ENCODE results near the gene SNX10. TPM values are rescaled to one million over a fixed set of nuclear protein-coding genes. Genes with fewer than 3 reads are reported as not detected.

Gene SNX10
- total RNA-seq, 1 experiment from 2014 or later = 9.4 TPM

DNA sequence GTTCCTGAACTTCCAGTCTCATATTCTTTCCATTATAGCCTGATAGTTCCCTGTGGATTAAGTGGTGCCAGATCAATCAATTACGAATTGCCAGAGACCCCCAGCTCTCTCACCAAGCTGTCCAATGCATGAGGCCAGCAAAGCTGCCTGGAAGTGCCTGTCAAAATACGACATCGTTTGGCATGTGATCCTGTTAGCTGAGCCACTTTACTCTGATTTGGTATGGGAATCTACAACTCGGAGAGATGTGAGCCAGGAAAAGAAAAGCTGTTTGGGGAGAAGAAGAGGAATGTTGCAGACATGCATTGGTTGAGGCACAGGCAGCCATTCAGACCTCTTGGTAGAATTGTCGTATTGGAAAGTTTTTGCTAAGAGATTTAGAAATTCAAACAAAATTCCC is 3.9 kb downstream of the SNX10 start:
- Histone ChIP-seq H3K23ac (ENCODE audit: insufficient read length, low read depth, low read length) (no peak overlapping the region), H3K4me1 (ENCODE audit: insufficient read depth, low read length) (no peaks in the 10 kb centered on the region; the same call in 1 of the 2 replicates), H3K14ac (ENCODE audit: insufficient read depth, low read length) (no peak overlapping the region), H2BK120ac (ENCODE audit: low read depth, low read length, poor library complexity, severe bottlenecking) (no peak overlapping the region), H3K79me2 (ENCODE audit: insufficient read depth, low read length) (no peaks in the 10 kb centered on the region), H3K18ac (ENCODE audit: insufficient read length, low read depth, low read length) (no peak overlapping the region), H4K91ac (ENCODE audit: insufficient read length, low read depth, low read length) (no peak overlapping the region), H2AK5ac (ENCODE audit: insufficient read length, low read length) (no peak overlapping the region), H3K27me3 (ENCODE audit: insufficient read depth, low read length) (no peaks in the 10 kb centered on the region), H4K20me1 (ENCODE audit: control insufficient read depth, insufficient read depth, insufficient read length) (no peaks in the 10 kb centered on the region), H3K4me2 (ENCODE audit: insufficient read depth, insufficient read length, low read length) (no peak overlapping the region), H3K9ac (ENCODE audit: extremely low read depth, insufficient read length, low read length) (no peak overlapping the region), H3T11ph (ENCODE audit: low read length) (no peak overlapping the region), H2BK20ac (ENCODE audit: low read depth, low read length, poor library complexity, severe bottlenecking) (no peak overlapping the region), H2BK15ac (ENCODE audit: low read depth, low read length) (no peak overlapping the region), H3K4ac (ENCODE audit: low read depth, low read length) (no peak overlapping the region), H2BK5ac (ENCODE audit: insufficient read length, low read length) (no peak overlapping the region), H3K9me3 (ENCODE audit: control insufficient read depth, low read depth, low read length) (no peaks in the 10 kb centered on the region), H3K79me1 (ENCODE audit: insufficient read depth, low read depth, low read length, poor library complexity, severe bottlenecking) (no peaks in the 10 kb centered on the region), H4K8ac (replicated peaks; ENCODE audit: insufficient read length, low read depth, low read length) (no peak overlapping the region), H4K5ac (ENCODE audit: insufficient read length, low read depth, low read length) (no peak overlapping the region), H2BK12ac (ENCODE audit: insufficient read length, low read depth, low read length) (no peak overlapping the region), H2AFZ (ENCODE audit: low read length) (no peak overlapping the region), H3K23me2 (ENCODE audit: insufficient read length, low read depth, low read length, poor library complexity, severe bottlenecking) (peaks cover 7% of the 10 kb centered on the region), H3K56ac (ENCODE audit: insufficient read length, low read depth, low read length) (no peak overlapping the region), H3K27ac (ENCODE audit: insufficient read length, low read depth, low read length) (no peak overlapping the region)
- TF ChIP-seq, protein P1, sequence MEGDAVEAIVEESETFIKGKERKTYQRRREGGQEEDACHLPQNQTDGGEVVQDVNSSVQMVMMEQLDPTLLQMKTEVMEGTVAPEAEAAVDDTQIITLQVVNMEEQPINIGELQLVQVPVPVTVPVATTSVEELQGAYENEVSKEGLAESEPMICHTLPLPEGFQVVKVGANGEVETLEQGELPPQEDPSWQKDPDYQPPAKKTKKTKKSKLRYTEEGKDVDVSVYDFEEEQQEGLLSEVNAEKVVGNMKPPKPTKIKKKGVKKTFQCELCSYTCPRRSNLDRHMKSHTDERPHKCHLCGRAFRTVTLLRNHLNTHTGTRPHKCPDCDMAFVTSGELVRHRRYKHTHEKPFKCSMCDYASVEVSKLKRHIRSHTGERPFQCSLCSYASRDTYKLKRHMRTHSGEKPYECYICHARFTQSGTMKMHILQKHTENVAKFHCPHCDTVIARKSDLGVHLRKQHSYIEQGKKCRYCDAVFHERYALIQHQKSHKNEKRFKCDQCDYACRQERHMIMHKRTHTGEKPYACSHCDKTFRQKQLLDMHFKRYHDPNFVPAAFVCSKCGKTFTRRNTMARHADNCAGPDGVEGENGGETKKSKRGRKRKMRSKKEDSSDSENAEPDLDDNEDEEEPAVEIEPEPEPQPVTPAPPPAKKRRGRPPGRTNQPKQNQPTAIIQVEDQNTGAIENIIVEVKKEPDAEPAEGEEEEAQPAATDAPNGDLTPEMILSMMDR (conservative IDR thresholded peaks at IDR 0.05) = no peak
- no CpG with 5 or more reads among the region's 5 CpGs for WGBS (ENCODE audit: extremely low coverage, insufficient read length, low lambda C conversion rate)
- no peak overlapping the region for H3K27ac Mint-ChIP-seq
- H3K4me3 Mint-ChIP-seq = no peak overlapping the region
- H3K4me1 Mint-ChIP-seq = peaks cover 9 to 13% of the 10 kb centered on the region in 2 experiments
- H3K9me3 Mint-ChIP-seq = no peaks in the 10 kb centered on the region
- peaks cover 2% of the 10 kb centered on the region; the same call in 1 of the 2 replicates for H3K27me3 Mint-ChIP-seq (ENCODE audit: low read depth)
- no peaks in the 10 kb centered on the region; a peak in 2 of 7 replicates for H3K36me3 Mint-ChIP-seq (ENCODE audit: insufficient read depth in 1 of 3, low read depth in 3 of 3)
- DNase-seq = no peak

All from H9 (cell line).